HG02852 (cell line): ENCODE data around the gene FCMR.
A peak's percentile ranks its signal among the peaks of the same experiment; 100 is the strongest.

Experiments
- ATAC-seq: cut with Tn5 transposase; IDR thresholded peaks from one replicate; pipeline ENCODE4 v1.9.1; 2021; ENCODE audit warnings: mild to moderate bottlenecking, moderate library complexity; ENCODE audit not compliant: unreplicated experiment

FCMR gene

GRCh38 chr1:206921772-206922265 is at the start of gene FCMR:
Gene FCMR (minus strand): TSS chr1:206921941. CDS start chr1:206921854, 87 bp downstream.
- ATAC-seq = no peak

GRCh38 chr1:206971029-206971655 is 49.4 kb upstream of the FCMR start:
- ATAC-seq = peak; percentile 75

DNA sequence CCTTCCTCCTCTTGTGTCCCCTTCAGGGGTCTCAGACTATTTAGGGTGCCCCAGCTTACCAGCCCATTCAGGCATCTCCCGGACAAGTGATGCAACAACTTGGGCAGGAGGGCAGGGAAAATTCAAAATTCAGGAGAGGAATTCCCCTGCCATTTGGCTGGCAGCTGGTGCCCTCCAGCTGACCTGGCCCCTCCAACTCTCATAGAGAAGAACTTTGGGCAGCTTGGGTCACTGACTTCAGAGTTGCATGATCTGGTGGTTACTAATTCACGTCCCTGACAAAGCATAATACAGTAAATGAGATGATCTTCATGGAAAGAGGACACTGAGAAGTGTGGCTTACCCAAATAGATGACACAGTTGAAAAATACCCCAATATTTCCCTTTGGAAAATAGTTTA is 48.7 kb upstream of the FCMR start, which contains the start of gene FCAMR:
FCAMR (minus strand) TSS at position 15 of the 400 bp plus-strand sequence. CDS start 335 bp downstream, outside the sequence.
- ATAC-seq = no peak

DNA sequence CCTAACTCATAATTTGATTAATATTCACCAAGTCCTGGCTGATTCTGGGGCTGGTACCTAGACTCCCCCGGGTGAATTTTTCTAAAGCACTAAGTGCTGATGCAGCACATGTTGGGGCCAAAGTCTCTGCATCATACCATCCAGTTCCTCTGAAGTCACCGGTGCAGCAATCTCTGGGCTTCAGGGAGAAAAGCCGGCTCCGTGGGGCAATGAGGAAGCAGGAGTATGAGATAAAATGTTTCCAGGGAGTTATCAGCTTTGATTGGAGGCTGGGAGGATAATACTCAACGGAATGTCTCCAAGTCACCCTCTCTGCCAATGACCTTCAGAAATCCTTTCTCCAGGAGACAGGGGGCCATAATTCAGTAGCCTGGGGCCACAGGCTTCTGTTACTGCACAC is 47.3 kb upstream of the FCMR start:
- no peak for ATAC-seq

GRCh38 chr1:206967096-206967849 is 45.5 kb upstream of the FCMR start:
- peak; percentile 50 for ATAC-seq

DNA sequence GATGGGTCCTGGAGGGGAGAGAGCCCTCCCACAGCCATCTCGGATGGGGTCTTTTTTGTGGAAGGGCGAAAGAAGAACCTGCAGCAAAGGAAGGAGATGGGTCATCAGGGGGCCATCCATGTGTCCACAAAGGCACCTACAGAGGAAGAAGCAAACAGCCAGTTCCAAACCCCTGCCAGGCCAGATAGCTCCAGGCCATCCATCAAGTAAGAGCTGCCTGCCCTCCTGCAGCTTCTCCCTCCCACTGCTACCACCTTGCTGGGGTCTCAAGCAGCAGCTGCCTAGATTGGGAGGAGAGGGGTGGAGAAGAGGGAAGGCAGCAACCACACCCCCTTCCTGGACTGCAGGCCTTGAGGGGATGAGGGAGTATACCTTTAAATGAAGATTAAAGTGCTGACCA is 44.0 kb upstream of the FCMR start:
- no peak for ATAC-seq

DNA sequence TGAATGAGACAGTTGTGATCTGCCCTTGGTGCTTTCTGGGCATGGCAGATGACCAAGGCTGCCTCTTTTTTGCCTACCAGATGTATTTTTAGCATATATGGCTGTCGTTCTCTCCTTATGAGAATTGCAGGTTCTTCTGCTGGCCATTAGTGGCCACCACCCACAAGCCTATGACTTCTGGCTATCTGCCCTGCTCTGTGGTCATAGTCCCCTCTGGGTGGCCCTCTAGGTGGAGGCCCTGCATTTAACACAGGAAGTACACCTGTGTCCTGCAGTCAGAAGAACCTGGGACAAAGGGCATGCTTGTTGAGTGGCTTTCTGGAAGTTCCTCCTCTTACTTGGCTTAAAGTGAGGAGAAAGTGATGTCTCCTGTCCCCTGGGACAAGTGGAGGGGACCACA is 42.0 kb upstream of the FCMR start:
- no peak for ATAC-seq

- no peak for ATAC-seq
Observed at GRCh38 chr1:206963119-206963712, 41.5 kb upstream of the FCMR start.

GRCh38 chr1:206962272-206962671 is 40.5 kb upstream of the FCMR start:
- no peak for ATAC-seq

DNA sequence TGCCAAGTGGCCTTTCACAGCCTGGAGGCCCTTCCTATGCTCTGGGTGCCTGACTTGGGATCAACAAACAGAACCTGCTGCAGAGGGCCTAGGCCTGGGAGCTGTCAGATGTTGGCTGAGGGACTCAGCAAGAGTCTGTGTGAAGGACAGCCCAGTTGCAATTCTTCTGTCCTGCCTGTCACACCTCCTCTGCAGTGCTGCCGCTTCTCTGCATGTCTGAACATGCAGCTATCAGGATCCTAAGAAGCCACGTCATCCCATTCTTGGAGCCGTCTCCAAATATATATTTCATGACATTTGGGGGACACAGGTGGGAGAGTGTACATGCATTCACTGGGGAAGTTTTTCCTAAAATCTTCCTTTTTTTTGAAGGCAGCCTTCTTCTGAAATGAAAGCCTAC is 39.9 kb upstream of the FCMR start:
- ATAC-seq = no peak

DNA sequence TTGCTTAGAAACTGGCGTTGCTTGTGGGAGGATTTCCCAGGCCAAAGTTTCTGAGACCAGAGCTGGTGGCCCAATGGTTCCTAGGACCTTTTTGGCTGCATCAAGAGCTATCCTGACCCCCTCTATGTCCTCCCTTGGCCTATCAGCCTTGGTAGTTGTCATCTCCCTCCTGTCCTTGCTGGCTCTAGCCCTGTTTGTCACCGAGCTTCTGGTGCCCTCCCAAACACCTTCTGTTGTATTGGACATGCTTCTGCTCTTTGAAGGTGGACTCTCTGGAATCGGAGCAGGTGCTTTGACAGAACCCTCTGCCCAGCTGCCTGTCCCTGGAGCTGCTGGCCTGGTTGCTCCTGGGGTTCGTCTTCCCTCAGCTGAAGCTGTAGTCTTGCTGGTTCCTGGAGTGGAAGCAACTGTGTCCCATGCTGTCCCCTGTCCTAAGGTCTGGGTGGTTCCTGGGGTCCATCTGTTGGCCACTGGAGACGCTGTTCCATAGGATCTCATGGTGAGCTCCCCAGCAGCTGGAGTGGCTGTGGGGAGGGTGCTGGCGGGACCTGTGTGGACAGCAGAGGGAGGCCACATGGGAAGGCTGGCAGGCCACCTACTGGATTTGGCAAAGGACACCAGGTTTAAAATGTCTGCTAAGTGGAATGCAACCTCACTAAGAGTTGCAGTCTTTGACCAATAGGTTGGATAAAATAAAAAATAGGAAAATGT is 39.1 kb upstream of the FCMR start:
- no peak for ATAC-seq

DNA sequence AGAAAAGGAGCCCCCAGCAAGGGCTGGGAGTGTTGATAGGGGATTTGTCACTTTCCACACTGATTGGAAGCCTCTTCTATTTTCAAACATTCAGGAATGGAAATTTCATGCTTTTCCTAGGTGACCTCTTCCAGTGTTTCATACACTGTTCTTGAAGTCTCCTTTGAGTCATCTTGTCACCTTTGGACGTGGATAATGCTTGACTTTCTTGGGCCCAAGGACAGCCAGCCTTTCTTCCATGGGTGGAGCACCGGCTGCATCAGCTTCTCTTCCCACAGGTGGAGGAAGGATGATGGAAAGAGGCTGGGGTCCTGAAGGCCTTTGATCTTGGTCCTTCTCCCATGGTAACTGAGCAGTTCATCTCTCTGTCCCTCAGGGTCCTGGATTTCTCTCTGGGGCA is 36.4 kb upstream of the FCMR start:
- ATAC-seq = no peak

DNA sequence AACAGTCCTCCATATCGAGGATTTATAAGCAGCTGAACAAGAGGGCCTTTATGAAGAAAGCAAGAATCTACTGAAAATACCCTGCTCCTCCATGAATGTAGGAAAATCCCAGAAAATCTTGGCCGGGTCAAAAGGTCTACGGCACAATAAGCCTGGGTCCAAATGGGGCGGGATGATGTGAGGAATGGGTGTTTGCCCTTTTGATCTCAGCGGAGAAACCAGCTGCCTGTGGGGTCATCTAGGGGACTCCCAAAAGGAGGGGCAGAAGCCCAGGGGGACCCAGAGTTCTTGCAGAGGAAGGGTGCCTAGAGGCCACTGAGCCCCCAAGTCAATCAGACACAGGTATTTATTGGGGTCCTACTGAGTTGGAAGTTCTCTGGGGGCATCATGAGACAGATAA is 35.9 kb upstream of the FCMR start:
- no peak for ATAC-seq

DNA sequence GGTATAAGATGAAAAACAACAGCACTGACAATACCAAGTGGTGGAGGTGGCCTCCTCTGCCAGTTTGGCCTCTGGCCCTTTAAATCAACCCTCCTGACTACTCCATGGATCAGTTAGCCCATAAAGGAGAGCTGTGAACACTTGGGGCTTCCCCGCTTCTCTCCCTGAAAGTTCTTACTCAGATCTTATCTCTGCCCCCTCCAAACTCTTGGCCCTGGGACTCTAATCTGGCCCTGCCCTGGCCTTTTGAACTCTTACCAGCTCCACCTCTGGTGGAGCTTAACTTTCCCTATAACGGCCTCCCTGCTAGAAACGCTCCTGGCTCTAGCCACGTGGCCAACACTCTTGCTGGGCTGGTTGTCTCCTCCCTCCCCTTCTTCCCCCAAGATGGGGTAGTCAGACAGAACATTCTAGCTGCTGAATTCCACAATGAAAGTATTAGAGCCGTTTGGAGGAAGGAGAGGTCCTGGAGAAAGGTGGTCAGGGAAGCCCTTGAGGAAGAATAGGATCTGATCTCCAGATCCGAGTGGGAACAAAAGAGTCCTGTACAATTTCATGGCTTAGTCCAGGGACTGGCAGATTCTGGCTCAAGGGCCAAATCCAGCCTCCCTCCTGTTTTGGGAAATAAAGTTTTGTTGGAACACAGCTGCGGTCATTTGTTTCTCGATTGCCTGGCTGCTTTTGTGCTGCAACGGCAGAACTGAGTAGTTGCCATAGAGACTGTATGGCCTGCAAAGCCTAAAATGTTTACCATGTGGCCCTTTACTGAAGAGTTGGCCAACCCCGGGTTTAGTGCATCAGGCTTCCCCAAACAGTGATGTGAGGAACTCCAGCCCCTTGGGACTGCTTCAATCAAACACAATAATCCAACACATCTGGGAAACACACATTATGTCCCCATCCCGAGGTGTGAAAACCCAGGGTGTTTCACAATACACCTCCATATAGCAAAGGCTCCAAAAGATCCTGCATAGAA is 34.0 kb upstream of the FCMR start:
- peak; percentile 58 for ATAC-seq

DNA sequence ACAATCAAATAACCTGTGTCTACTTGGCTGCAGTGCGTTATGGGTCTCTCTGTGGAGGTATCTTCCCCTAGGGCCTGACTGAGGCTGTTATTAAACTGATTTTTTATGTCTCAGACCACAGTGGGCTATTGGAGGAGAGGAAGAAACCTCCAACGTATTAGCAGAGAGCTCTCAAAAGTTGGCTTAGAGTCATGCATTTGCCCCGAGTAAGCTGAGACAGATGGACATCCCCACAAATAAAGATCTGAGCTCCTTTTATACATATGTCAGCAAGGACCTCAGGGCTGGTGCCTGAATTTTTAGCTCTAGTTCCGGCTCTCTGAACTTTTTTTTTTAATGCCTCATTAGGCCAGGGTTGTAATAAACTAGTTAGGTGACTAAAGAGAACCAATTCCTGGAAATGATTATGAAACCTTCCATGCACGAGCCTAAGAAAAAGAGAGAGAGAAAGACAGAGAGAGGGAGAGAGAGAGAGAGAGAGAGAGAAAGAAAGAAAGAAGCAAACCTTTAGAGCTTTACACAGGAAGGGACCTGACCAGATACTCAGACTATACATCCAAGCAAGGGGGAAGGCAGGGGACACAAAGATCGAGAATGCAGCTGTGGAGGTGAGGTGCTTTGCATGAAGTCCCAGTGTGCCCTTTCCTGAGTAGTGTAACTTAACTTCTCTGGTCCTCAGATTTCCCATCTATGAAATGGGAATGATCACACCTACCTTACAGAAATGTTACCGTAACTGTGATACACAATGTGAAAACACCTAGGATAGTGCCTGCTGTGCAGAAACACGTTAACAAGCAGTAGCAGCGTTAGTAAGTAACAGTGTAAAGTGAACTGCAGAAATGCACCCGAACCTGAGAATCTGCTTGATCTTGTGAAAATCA is 33.0 kb upstream of the FCMR start:
- no peak for ATAC-seq

DNA sequence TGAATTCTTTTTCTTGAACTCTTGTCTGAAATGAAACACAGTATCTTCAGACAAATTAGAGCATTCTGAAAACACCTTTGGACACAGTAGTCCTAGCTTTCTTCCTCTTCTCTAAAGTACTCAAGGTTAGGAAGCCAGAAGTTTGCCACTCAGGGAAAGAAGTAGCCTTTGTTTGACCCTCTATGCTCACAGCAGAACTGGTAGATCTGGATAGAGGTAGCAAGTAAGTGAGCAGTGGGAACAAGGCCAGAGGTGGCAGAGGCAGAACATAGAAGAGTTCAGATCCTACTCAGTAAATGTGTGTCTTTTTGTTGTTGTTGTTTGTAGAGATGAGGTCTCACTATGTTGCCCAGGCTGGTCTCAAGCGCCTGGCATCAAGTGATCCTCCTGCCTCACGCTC is 31.9 kb upstream of the FCMR start:
- ATAC-seq = no peak

DNA sequence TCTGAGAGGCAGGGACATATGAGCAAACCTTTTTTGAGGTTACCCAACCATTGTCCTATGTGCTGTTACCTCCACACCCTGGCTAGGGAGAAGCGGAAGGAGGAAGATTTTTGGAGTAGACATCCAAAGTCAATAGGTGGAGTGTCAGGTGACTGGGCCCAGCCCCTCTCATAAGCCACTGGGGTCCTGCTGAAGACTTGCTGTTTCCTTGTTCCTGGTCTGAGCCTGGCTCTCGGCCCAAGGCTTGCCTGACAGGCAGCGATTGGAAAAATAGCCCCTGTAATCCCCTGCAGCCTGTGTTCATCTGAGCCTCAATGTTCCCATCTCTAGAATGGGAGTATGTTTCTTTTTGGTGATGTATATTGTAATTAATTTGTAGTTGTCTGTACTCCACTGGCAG is 31.4 kb upstream of the FCMR start:
- no peak for ATAC-seq

DNA sequence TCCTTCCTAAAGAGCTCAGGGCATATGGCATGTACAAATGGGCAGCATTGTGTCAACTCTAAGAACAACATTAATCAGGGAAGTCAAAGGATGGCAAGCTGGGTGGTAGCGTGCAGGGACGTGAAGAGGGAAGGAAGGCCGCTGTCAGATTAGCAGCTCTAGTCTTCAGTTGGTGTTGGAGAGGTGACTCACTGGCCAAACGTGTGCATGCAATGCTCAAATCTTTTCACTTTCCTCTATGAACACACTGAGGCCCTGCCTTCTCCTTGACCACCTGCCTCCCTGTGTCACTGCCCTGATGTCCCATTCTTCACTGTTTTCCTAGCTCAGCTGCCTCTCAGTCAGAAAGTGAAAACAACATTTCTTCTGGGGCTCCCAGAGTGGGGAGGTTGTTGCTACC is 30.4 kb upstream of the FCMR start:
- ATAC-seq = no peak
